Heart left ventricle (tissue), 16 donors: ENCODE measurements around the gene LSAMP. TPM values are rescaled to one million over a fixed set of nuclear protein-coding genes. Genes with fewer than 3 reads are reported as not detected.
A peak's percentile ranks its signal among the peaks of the same experiment; 100 is the strongest.

ENCODE experiments used
- ATAC-seq, 4 donors: fragments of 200-7000 bp; cut with Tn5 transposase; one replicate each; pipeline ENCODE4 v1.9.1; 2020 to 2022; ENCODE audit warnings: moderate library complexity in 4 of 4, mild to moderate bottlenecking in 3 of 4, moderate number of reproducible peaks in 1 of 4
- DNase-seq, 5 donors: peaks; one replicate each; pipeline ENCODE4 v3.0.0-alpha.2; 2020
- H3K27ac ChIP-seq, 12 donors: fragments of 200-600 bp; sonication (generic) in 4 of 12; one replicate each; pipeline versions ENCODE4 v1.5.0 to v1.8.0; 2016 to 2022; ENCODE audit warnings: mild to moderate bottlenecking in 2 of 12
- H3K27me3 ChIP-seq, 9 donors: fragments of 200-600 bp; sonication (generic) in 2 of 9; one replicate each; pipeline versions ENCODE4 v1.5.1 to v1.8.0; 2016 to 2022; ENCODE audit warnings: mild to moderate bottlenecking in 3 of 9
- H3K36me3 ChIP-seq, 9 donors: fragments of 200-600 bp; sonication (generic) in 2 of 9; one replicate each; pipeline versions ENCODE4 v1.5.0 to v1.8.0; 2018 to 2022; ENCODE audit warnings: mild to moderate bottlenecking in 2 of 9
- H3K4me1 ChIP-seq, 12 donors: fragments of 200-600 bp; sonication (generic) in 4 of 12; one replicate each; pipeline versions ENCODE4 v1.5.0 to v1.8.0; 2016 to 2022; ENCODE audit warnings: mild to moderate bottlenecking in 3 of 12
- H3K4me3 ChIP-seq, 12 donors: fragments of 200-600 bp; sonication (generic) in 4 of 12; one replicate each; pipeline versions ENCODE4 v1.5.0 to v1.8.0; 2017 to 2022; ENCODE audit warnings: mild to moderate bottlenecking in 9 of 12, moderate library complexity in 4 of 12
- H3K9me3 ChIP-seq, 12 donors: fragments of 200-600 bp; sonication (generic) in 4 of 12; one replicate each; pipeline versions ENCODE4 v1.5.0 to v1.8.0; 2016 to 2022; ENCODE audit warnings: mild to moderate bottlenecking in 1 of 12
- CTCF ChIP-seq, 12 donors: fragments of 200-600 bp; sonication (generic) in 4 of 12; IDR thresholded peaks; one replicate each; pipeline versions ENCODE4 v1.5.0 to v1.8.0; 2018 to 2022; ENCODE audit warnings: antibody characterized with exemption in 12 of 12, mild to moderate bottlenecking in 5 of 12
- POLR2A ChIP-seq, 2 donors: fragments of 450-650 bp; IDR thresholded peaks; one replicate each; pipeline ENCODE4 v1.6.1; 2017; ENCODE audit warnings: antibody characterized with exemption in 2 of 2, mild to moderate bottlenecking in 2 of 2, moderate library complexity in 2 of 2
- WGBS, 4 donors: extraction: QIAGEN DNeasy Blood & Tissue Kit in 2 of 4; methylation state at CpG; one replicate each; pipeline versions ENCODE4 v1.1.5 to v1.1.7; 2013 to 2018; 5-methylcytosine and 5-hydroxymethylcytosine counted together
- intact Hi-C, 10 donors: fragments of 100-400 bp; cut with DNase I; formaldehyde crosslinking; loops; one replicate each; pipeline versions ENCODE4 v1.11.1 to v1.14.2; 2022
- polyA plus RNA-seq, 2 donors: library from polyadenylated mRNA; stranded (reverse); fragments of 200-250 nt; gene quantifications; one replicate each; pipeline ENCODE4 v1.2.3, GENCODE V29; 2013
- total RNA-seq, 9 donors: library from RNA; depleted of rRNA in 2 of 9; stranded (reverse); fragments of >200 nt in 2 of 9; fragmentation: NEBNext Ultra II Directional in 3 of 9; extraction: Animal tissue kit (Norgen Biotek cat#: 25700) in 3 of 9; gene quantifications; one replicate each; pipeline versions ENCODE4 v1.1.0 to v1.2.4, GENCODE V29; 2016 to 2023
- donor health status: ischemic (EF 13 %, LVEDD 7.1; RV severe dilation, severe dysfunction).
- donor health status: healthy with polysubstance abuse.
- donor health status: DM: no; HTN: yes; CAD: no.
- donor health status: DM: no; HTN: no; CAD: no.
- donor health status: ischemic (EF 25% LVEDD 6.9; RV normal size, moderate dysfunction).
- donor health status: ischemic (EF 25% LVEDD 5.7; RV mildly dilated, moderate dysfunction).
- donor health status: healthy.
- donor health status: DM: yes; HTN: yes; CAD: no.
- donor health status: ischemic (EF 35%, LVEDD 5.7; RV mildly dilated, moderate dysfunction).
- donor health status: nonischemic (EF 11% LVEDD 7.7; RV severe dilation, severe dysfunction).
- donor health status: DM: yes; HTN: yes; CAD: no.
- donor health status: PGD.
- donor health status: ischemic (EF 29% LVEDD 5.4; RV normal size, mild dysfunction).
- donor health status: nonischemic (EF 23%, LVEDD 6.1; RV moderate dilation, normal function).

The LSAMP gene
- total and polyA plus RNA-seq, 11 donors = 1.6 to 52.3 (median 7.2) TPM

GRCh38 chr3:115977866-115978265 lies 467.4 kb downstream of the LSAMP start:
- H3K4me1 ChIP-seq = no peaks in the 10 kb centered on the region

GRCh38 chr3:115975796-115976195 lies 469.5 kb downstream of the LSAMP start:
- WGBS, 4 donors = 58 to 71% (median 70%) methylated on average over 1 of the region's 1 CpG
- no peak for TF ChIP-seq CTCF (IDR thresholded peaks at IDR 0.05)
- TF ChIP-seq POLR2A (IDR thresholded peaks at IDR 0.05) = no peak
- DNase-seq = no peak

More at GRCh38 chr3:115977866-115978265, 467.4 kb downstream of the LSAMP start:
- ATAC-seq (no peak), DNase-seq (no peak)
- Histone ChIP-seq H3K9me3 (no peaks in the 10 kb centered on the region), H3K36me3 (no peaks in the 10 kb centered on the region), H3K27ac (no peak overlapping the region), H3K27me3 (no peaks in the 10 kb centered on the region), H3K4me3 (no peak overlapping the region)
- intact Hi-C loops = no loop called here
- TF ChIP-seq POLR2A (IDR thresholded peaks at IDR 0.05) (no peak), CTCF (IDR thresholded peaks at IDR 0.05) (no peak)
- 79 to 84% (median 80%) methylated on average over 4 of the region's 4 CpGs for WGBS, 4 donors

GRCh38 chr3:115975353-115975752 lies 469.9 kb downstream of the LSAMP start:
- Histone ChIP-seq H3K4me1 (no peaks in the 10 kb centered on the region), H3K27me3 (no peaks in the 10 kb centered on the region), H3K9me3 (no peaks in the 10 kb centered on the region), H3K36me3 (no peaks in the 10 kb centered on the region), H3K4me3 (no peak overlapping the region), H3K27ac (no peak overlapping the region)
- 72 to 83% (median 76%) methylated on average over 3 of the region's 3 CpGs for WGBS, 4 donors
- TF ChIP-seq CTCF (IDR thresholded peaks at IDR 0.05) (no peak), POLR2A (IDR thresholded peaks at IDR 0.05) (no peak)
- intact Hi-C loops = no loop called here
- DNase-seq = no peak
- ATAC-seq = peak in 1 of 4 donors; percentile 45

More at GRCh38 chr3:115975796-115976195, 469.5 kb downstream of the LSAMP start:
- Histone ChIP-seq H3K4me3 (no peak overlapping the region), H3K4me1 (no peaks in the 10 kb centered on the region), H3K27ac (no peak overlapping the region), H3K9me3 (no peaks in the 10 kb centered on the region), H3K36me3 (no peaks in the 10 kb centered on the region), H3K27me3 (no peaks in the 10 kb centered on the region)
- intact Hi-C loops = no loop called here
- no peak for ATAC-seq

GRCh38 chr3:115974940-115975339 lies 470.3 kb downstream of the LSAMP start:
- intact Hi-C loops = no loop called here

More at GRCh38 chr3:115974940-115975339, 470.3 kb downstream of the LSAMP start:
- ATAC-seq (no peak), DNase-seq (no peak)
- Histone ChIP-seq H3K4me3 (no peak overlapping the region), H3K36me3 (no peaks in the 10 kb centered on the region), H3K27ac (no peak overlapping the region), H3K9me3 (no peaks in the 10 kb centered on the region), H3K27me3 (no peaks in the 10 kb centered on the region), H3K4me1 (no peaks in the 10 kb centered on the region)
- TF ChIP-seq POLR2A (IDR thresholded peaks at IDR 0.05) (no peak), CTCF (IDR thresholded peaks at IDR 0.05) (no peak)
